ENCODE results near the gene PSMA1.

Gene PSMA1

GRCh38 chr11:14541192-14541947, 21.2 kb upstream of the PSMA1 start:
- no peak overlapping the region for H3K27ac ChIP-seq (ENCODE audit: low read length)
- H3K4me1 ChIP-seq (ENCODE audit: insufficient read depth, low read length), result peaks cover 12% of the 10 kb centered on the region
- H3K36me3 ChIP-seq (ENCODE audit: insufficient read depth, low read length), result no peaks in the 10 kb centered on the region
- H2AFZ ChIP-seq (ENCODE audit: low read depth, low read length), result no peak overlapping the region
- ATAC-seq (ENCODE audit: insufficient read depth, low read depth) (no peak), DNase-seq (no peak)
- H3K27me3 ChIP-seq (ENCODE audit: insufficient read depth, low read length, poor library complexity), result no peaks in the 10 kb centered on the region
- H3K9ac ChIP-seq (ENCODE audit: low read depth, low read length), result no peak overlapping the region
- H3K9me3 ChIP-seq (ENCODE audit: insufficient read depth, low read length, severe bottlenecking), result no peaks in the 10 kb centered on the region
- no peak for TF ChIP-seq CTCF (IDR thresholded peaks at IDR 0.05; ENCODE audit: borderline replicate concordance, extremely low read depth, low read length, poor library complexity, severe bottlenecking)
- no peak for TF ChIP-seq EZH2 (IDR thresholded peaks at IDR 0.05; ENCODE audit: borderline replicate concordance, low read depth, low read length, severe bottlenecking)
- H3K4me3 ChIP-seq (ENCODE audit: low read depth in 1 of 2, low read length in 2 of 2), result no peak overlapping the region
- no peaks in the 10 kb centered on the region for H3K79me2 ChIP-seq (ENCODE audit: insufficient read depth, low read length)
- no peak overlapping the region for H3K4me2 ChIP-seq (ENCODE audit: insufficient read depth, low read length)
- no peaks in the 10 kb centered on the region for H4K20me1 ChIP-seq (ENCODE audit: insufficient read depth, low read length)

GRCh38 chr11:14539982-14540421, 19.8 kb upstream of the PSMA1 start:
- Histone ChIP-seq H3K4me1 (ENCODE audit: insufficient read depth, low read length) (peaks cover 12% of the 10 kb centered on the region), H3K4me3 (ENCODE audit: low read depth in 1 of 2, low read length in 2 of 2) (no peak overlapping the region), H2AFZ (ENCODE audit: low read depth, low read length) (no peak overlapping the region), H3K27ac (ENCODE audit: low read length) (no peak overlapping the region), H4K20me1 (ENCODE audit: insufficient read depth, low read length) (no peaks in the 10 kb centered on the region), H3K9me3 (ENCODE audit: insufficient read depth, low read length, severe bottlenecking) (no peaks in the 10 kb centered on the region), H3K4me2 (ENCODE audit: insufficient read depth, low read length) (no peak overlapping the region), H3K36me3 (ENCODE audit: insufficient read depth, low read length) (no peaks in the 10 kb centered on the region), H3K79me2 (ENCODE audit: insufficient read depth, low read length) (no peaks in the 10 kb centered on the region), H3K9ac (ENCODE audit: low read depth, low read length) (no peak overlapping the region), H3K27me3 (ENCODE audit: insufficient read depth, low read length, poor library complexity) (no peaks in the 10 kb centered on the region)
- TF ChIP-seq CTCF (IDR thresholded peaks at IDR 0.05; ENCODE audit: borderline replicate concordance, extremely low read depth, low read length, poor library complexity, severe bottlenecking) (peak; percentile 22), EZH2 (IDR thresholded peaks at IDR 0.05; ENCODE audit: borderline replicate concordance, low read depth, low read length, severe bottlenecking) (no peak)
- DNase-seq, result no peak
- ATAC-seq (ENCODE audit: insufficient read depth, low read depth), result peak; percentile 41; the same call in 1 of the 3 replicates

GRCh38 chr11:14538926-14539554, 18.9 kb upstream of the PSMA1 start:
- Histone ChIP-seq H3K79me2 (ENCODE audit: insufficient read depth, low read length) (no peaks in the 10 kb centered on the region), H3K36me3 (ENCODE audit: insufficient read depth, low read length) (no peaks in the 10 kb centered on the region), H3K4me2 (ENCODE audit: insufficient read depth, low read length) (no peak overlapping the region), H3K9me3 (ENCODE audit: insufficient read depth, low read length, severe bottlenecking) (no peaks in the 10 kb centered on the region), H3K27ac (ENCODE audit: low read length) (no peak overlapping the region), H4K20me1 (ENCODE audit: insufficient read depth, low read length) (no peaks in the 10 kb centered on the region), H3K4me3 (ENCODE audit: low read depth in 1 of 2, low read length in 2 of 2) (no peak overlapping the region), H2AFZ (ENCODE audit: low read depth, low read length) (no peak overlapping the region), H3K4me1 (ENCODE audit: insufficient read depth, low read length) (peaks cover 12% of the 10 kb centered on the region), H3K27me3 (ENCODE audit: insufficient read depth, low read length, poor library complexity) (no peaks in the 10 kb centered on the region), H3K9ac (ENCODE audit: low read depth, low read length) (no peak overlapping the region)
- ATAC-seq (ENCODE audit: insufficient read depth, low read depth), result no peak
- no peak for DNase-seq
- TF ChIP-seq EZH2 (IDR thresholded peaks at IDR 0.05; ENCODE audit: borderline replicate concordance, low read depth, low read length, severe bottlenecking), result no peak
- TF ChIP-seq CTCF (IDR thresholded peaks at IDR 0.05; ENCODE audit: borderline replicate concordance, extremely low read depth, low read length, poor library complexity, severe bottlenecking), result no peak
